WI38 (cell line): Measurements from ENCODE around the gene OXCT1.

ENCODE experiments used
- H3K4me3 ChIP-seq: 2 replicates; pipeline ENCODE4 v1.5.1; 2011; ENCODE audit warnings: low read depth, mild to moderate bottlenecking, control low read depth, low read length
- CTCF ChIP-seq: IDR thresholded peaks from 2 replicates; pipeline ENCODE4 v1.5.1; 2012; ENCODE audit warnings: low read depth, mild to moderate bottlenecking, control low read depth, low read length

The OXCT1 gene

GRCh38 chr5:41871852-41872251 lies 1.6 kb upstream of the OXCT1 start:
- no peak overlapping the region for H3K4me3 ChIP-seq
- no peak for TF ChIP-seq CTCF

GRCh38 chr5:41870627-41871048 lies 413 bp upstream of the OXCT1 start:
- TF ChIP-seq CTCF, result no peak
- peak overlapping the region; percentile 70 for H3K4me3 ChIP-seq

GRCh38 chr5:41869151-41869723 lies 988 bp downstream of the OXCT1 start:
- no peak for TF ChIP-seq CTCF
- peak overlapping the region; percentile 70 for H3K4me3 ChIP-seq

GRCh38 chr5:41863871-41864486 lies 6.2 kb downstream of the OXCT1 start:
- H3K4me3 ChIP-seq, result no peak overlapping the region
- TF ChIP-seq CTCF, result no peak

GRCh38 chr5:41858890-41859289 lies 11.3 kb downstream of the OXCT1 start:
- H3K4me3 ChIP-seq, result no peak overlapping the region
- no peak for TF ChIP-seq CTCF

GRCh38 chr5:41857989-41858388 lies 12.2 kb downstream of the OXCT1 start:
- no peak for TF ChIP-seq CTCF
- H3K4me3 ChIP-seq, result no peak overlapping the region

GRCh38 chr5:41856644-41857491 lies 13.4 kb downstream of the OXCT1 start:
- peak; percentile 65 for TF ChIP-seq CTCF
- H3K4me3 ChIP-seq, result no peak overlapping the region
